Erythroblast (primary cell): ENCODE data around the gene KAZN.

Experiments used
- DNase-seq, 2 experiments: peaks; one replicate each; lab custom pipeline; 2025; lab: John Stamatoyannopoulos, UW
- GATA1 ChIP-seq: IDR thresholded peaks from 2 replicates; pipeline ENCODE4 v1.6.1; 2011; ENCODE audit warnings: low read depth, mild to moderate bottlenecking, control low read depth, low read length, moderate library complexity
- POLR2A ChIP-seq: IDR thresholded peaks from 2 replicates; pipeline ENCODE4 v1.6.1; 2011; ENCODE audit warnings: mild to moderate bottlenecking, low read length

Gene KAZN

DNA sequence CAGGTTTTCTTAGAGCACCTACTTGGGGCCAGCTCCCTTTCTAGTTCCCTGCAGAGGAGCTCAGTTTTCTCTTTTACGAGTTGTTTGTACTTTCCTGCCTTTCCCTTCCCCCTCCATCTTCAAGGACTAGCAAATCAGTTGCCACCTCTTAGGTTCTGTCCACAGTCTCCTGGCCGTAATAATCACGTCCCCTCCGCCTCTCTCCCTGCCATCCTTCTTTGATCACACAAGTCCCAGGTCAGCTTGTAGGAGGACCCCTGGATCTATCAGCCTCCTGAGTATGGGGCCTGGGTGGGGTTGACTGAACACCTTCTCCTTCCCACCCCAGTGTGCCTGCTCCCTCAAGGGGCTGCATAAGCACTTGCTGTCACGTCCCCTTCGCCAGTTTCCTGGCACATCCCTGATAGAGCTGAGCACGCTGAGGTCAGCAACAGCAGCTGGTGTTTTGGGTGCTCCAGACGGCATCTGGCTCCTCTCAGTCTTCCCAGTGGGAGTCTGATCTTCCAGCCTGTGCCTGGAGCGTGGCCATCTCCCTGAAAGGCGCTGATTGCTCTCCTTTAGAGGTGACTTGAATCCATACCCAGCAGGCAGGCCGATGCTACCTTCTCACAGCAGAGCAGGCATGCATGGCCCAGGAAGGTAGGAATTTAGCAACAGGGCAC, 338.9 kb downstream of the KAZN start:
- DNase-seq, result no peak

DNA sequence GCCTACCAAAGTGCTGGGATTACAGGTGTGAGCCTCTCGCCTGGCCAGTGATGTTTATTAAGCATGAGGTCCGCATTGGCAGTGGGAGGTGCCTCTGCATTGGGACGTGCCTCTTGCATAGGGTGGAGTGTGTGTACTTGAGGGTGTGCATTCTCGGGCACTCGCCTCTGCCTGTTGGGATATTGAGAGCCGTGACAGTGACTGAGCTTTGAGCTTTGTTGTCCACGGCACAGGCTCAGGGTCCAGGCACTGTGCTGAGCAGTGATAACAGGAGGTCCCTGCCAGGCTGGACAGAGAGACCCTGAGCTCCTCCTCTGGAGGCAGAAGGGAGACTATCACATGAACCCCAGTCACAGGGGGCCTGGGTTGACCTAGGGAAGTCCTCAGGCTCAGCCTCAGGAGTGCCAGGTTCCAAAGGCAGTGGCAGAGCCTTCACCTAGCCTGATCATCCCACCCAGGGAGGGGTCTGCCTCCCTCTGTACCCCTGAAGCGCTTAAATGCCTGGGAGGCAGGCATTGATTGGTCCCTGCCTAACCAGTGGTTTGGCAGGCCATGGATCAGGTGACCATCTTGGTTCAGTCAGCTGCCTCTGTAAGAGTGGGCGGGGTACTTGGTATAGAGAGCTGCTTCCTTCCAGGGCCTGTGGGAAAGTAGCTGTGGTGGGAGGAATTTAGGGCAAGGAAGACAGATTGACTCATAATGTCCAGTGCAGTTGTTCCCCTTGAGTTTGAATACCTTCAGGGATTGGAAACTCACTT, 341.2 kb downstream of the KAZN start:
- DNase-seq, result no peak
- TF ChIP-seq POLR2A (no peak), GATA1 (no peak)

More for the DNA sequence above, 338.9 kb downstream of the KAZN start:
- TF ChIP-seq POLR2A (no peak), GATA1 (no peak)

DNA sequence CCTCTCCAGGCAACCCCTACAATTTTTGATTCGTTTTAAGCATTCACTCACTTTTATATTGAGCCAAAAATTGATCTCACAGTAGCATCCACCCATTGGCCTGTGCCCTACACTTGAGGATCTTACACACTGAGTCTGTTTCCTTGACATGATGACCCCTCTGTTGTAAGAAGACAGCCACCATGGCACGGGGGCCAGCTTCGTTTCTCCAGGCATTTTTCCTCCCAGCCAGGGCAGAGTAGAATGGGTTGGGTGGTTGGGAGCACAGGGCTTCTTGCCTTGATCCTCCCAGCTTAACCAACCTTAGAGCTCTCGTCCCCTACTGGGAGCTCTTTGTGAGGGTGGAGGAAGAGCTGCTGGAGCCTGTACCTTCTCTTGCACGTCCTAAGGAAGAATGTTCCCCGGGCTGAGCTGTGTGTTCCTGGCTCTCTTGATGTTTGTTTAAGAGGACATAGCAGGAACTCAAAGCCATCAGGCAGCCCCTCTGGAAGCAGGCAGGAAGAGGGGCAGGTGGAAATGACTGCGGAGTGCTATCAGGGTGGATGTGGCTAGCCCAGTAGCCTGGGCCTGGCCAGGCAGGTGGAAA, 341.9 kb downstream of the KAZN start:
- TF ChIP-seq GATA1 (no peak), POLR2A (no peak)
- DNase-seq, result no peak

DNA sequence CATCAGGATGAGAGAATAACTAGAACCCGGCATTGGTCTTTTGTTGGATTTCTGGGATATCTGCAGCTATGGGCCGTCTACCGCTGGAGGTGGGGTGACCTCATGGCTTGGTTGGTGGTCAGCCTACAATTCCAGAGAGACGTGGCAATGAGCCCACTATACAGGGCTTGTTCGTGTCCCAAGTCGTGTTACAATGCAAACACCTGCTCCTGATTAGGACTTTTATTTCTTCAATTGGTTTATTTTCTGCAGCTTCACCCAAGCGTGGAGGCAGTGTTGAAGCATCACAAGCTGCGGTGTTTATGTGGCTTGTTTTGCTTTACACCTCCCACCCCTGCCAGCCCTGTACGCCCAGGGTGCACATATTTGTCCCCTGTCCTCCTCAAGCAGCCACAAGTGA, 343.4 kb downstream of the KAZN start:
- DNase-seq, result no peak
- TF ChIP-seq POLR2A (no peak), GATA1 (no peak)

DNA sequence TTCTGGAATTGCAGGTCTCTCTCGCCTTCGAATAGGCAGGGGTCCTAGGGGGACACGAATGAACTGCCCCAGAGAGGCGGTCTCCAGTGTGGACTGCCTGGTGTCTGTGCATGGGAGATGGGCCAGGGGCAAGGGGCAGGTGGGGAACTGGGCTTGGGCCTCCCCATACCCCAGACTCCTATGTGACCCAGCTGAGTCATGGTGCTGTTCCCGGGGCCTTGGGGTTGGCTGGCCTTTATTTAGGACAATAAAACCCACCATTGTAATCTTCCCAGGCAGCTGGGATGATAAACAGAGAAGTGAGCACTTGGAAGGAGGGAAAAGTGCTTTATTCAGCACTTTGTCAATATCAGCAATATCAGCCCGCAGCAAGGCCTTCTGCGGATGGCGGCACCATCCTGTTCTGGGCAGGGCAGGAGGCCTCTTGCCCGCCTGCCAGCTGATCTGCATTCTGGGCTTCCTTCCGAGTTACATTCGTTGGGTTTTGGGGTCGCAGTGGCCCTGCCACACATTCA, 346.0 kb downstream of the KAZN start:
- no peak for TF ChIP-seq POLR2A
- no peak for TF ChIP-seq GATA1
- DNase-seq, result no peak

DNA sequence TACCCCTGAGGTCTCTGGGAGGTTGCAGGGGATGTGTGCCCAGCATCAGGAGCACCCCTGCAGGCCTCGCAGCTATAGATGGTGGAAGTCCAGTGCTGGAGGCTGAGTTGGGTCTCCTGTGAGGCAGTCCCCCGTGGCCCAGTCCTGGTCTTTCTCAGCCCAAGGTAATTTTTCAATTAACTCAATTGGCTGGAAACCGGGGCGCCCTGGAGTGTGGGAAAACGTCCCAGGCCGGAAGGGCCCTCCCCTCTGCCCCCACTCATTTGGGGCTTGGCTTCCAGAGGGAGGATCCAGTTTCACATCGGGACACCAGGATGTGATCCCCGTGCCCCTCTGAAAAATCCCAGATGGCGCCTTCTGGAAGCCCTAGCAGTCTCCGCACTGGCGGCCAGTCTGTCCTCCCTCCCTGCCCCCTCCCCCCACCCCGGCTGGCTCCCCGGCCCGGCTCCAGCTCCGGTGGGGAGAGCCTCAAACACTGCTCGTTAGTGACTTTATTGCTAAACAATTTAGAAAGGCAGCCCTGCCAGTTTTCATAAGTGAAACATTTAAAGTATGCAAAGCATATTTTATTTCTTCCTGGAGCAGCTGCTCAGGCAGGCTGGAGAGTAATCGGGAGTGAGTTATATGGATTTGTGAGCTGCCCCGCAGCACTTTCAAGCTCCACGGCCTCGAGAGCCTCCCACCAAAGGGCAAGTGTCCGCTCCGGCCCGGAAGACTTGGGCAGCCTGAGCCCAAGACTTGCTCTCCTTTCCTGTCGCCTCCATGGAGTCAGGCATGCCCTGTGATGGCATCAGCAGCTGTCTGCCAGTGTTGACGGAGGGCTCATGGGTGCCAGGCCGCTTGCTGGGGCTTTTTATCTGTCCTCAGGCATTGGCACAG, 346.9 kb downstream of the KAZN start:
- DNase-seq, result no peak
- TF ChIP-seq POLR2A (no peak), GATA1 (no peak)

DNA sequence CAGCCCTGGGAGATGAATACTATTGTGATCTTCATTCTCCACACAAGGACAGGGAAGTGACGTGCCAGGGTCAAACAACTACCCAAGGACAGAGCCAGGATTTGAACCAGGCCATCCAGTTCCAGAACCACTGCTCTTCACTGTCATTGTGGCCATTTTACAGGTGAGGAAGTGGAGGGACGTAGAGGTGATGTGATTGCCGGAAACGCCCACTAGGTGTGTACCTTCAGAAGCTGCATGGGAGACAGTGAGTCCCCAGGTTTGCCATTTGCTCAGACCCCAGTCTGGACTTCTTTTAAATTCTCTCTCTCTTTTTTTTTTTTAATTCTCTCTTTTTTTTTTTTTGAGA, 347.5 kb downstream of the KAZN start:
- no peak for DNase-seq
- TF ChIP-seq GATA1 (no peak), POLR2A (no peak)

DNA sequence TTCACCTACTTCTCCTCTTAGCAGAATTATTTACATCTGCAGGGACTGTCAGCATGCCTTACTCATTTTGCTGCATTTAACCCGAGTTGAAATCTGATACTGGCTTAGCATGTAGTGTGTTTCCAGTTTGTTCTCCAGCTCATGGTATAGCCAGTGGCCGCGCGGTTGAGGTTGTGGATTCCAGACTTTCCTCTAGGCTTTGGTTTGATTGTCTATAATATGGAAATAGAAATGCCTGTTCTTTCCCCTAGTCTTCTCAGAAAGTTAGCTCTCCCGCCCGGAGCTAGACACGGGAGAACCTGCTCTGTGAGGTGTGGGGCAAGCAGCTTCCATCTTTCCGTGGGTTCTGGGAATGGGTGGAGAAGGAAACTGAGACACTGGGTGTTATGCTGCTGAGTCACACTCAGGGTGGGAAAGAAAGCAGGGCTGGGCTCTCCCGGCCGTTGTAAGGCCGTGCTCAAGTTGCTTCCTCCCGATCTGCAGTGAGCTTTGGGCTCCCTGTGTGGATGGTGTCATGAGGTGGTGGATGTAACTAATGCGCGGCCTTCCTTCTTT, 348.3 kb downstream of the KAZN start:
- TF ChIP-seq GATA1, result no peak
- no peak for TF ChIP-seq POLR2A
- DNase-seq, result no peak

DNA sequence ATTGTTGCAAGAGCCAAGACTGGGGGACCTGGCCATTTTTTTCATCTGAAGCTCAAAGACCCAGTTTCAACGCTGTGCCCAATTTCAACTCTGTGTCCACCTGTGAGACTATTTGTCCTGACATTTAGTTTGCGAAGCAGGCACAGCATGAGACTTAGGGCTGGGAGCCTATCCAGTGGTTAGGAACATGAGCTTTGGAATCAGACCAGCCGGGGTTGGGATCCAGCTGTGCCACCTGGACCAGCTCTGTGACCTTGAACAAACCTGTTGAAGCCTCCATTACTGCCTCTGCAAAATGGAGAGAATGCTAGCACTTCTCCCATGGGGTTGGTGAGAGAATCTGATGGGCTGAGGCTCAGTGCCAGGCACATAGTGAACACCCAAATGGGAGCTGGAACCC, 348.9 kb downstream of the KAZN start:
- TF ChIP-seq POLR2A, result no peak
- TF ChIP-seq GATA1, result no peak
- DNase-seq, result no peak

DNA sequence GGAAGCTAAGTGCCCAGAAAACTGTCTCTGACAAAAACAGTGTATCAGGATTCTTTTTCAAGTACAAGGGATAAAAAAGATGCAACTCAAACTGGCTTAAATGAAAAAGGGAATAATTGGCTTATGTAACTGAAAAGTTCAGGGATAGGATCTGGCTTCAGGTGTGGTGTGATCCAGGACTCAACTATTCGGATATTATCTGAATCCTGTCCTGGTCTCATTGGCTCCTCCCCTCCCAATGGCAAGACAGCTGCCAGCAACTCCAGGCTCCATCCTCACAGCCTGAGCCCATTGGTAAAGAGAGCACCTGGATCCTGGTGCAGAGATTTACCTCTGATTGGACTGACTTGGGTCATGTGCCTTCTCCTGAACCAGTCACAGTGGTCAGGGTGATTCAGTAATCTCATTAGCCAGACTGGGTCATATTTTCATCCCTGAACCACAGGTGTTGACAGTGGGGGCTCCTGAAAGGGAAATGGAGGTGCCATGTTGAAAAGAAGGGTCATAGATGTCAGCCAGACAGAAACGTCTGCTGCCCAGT, 349.7 kb downstream of the KAZN start:
- no peak for DNase-seq
- TF ChIP-seq GATA1 (no peak), POLR2A (no peak)

DNA sequence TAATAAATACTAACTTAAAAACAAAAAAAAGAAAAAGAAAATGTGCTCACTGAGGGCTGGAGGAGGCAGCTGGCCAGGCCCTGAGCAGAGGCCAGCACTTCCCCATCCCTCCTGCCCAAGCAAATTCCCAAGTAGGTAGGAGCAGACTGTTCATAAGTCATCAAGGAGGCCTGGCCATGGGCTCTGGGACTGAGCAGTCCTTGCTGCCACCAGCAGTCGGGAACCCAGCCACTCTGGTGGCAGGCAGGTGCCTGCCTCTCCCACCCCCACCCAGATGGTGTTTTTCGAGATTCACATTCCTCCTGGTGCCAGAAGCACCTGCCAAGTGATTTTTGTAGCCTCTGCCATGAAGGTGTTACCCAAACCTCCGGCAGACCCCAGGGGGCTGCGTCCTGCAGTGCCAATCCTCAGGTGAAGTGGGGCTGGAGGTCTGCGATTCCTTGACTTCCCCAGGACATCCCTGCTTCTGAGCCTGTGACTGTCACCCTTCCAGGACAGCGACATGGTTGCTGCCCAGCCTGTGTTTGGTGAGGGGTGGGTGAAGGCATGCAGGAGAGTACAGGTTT, 350.9 kb downstream of the KAZN start:
- DNase-seq, result no peak
- no peak for TF ChIP-seq GATA1

DNA sequence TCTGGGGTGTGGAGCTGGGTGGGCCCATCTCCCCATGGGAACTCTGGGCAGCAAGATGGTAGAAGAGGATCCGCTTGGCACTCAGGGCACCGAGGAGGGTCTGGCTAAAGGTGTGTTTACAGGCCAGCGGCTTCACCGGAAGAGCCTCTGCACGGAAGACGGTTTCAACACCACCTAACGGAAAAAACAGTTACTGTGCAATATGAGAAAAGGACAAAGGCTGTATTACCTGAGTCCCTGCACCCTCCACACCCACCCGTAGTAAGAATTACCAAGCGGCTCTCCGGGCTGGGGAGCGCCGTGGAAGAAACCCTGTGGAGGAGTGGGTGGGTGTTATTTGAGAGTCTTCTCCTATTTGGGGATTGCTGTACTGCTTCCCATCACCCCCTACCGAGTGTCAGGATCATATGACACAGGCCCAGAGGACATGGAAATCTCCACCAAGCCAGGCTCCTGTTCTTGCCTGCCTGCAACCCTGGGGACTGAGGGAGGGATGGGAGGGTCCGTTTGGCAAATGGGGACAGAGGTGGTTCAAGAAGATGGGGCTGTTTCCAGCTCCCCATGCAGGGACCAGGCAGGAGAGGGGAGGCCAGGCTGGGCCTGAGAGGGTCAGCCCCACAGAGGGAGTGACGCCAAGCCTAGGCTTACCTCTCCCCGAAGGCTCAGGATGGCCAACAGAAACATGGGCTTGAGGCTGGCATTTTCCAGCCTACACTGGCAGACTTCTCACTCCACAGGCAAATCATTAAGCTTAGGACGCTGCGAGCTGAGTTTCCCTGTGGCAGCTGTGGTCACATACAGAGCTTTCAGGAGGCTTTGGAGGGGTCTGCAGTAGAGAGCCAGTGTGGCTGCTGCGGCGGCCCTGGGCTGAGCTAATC, 351.6 kb downstream of the KAZN start:
- TF ChIP-seq POLR2A (no peak), GATA1 (no peak)
- no peak for DNase-seq
